MM.1S (cell line): ENCODE data around the gene KDM4B.

ENCODE experiments used
- EZH2 ChIP-seq: fragments of 300-600 bp; sonication (generic); optimal IDR thresholded peaks from 2 replicates; pipeline ENCODE3; 2017; ENCODE audit warnings: low read depth, mild to moderate bottlenecking, antibody characterized with exemption, low read length, mixed read lengths
- EZH2phosphoT487 ChIP-seq: fragments of 300-600 bp; sonication (generic); IDR thresholded peaks from 2 replicates; pipeline ENCODE4 v1.6.1; 2018; ENCODE audit warnings: antibody characterized with exemption, low read length
- TF ChIP-seq, protein P1 (sequence below): fragments of 300-600 bp; sonication (generic); IDR thresholded peaks from 2 replicates; pipeline ENCODE4 v1.5.1; 2016; ENCODE audit warnings: antibody characterized with exemption, low read length, mixed read lengths

DNA sequence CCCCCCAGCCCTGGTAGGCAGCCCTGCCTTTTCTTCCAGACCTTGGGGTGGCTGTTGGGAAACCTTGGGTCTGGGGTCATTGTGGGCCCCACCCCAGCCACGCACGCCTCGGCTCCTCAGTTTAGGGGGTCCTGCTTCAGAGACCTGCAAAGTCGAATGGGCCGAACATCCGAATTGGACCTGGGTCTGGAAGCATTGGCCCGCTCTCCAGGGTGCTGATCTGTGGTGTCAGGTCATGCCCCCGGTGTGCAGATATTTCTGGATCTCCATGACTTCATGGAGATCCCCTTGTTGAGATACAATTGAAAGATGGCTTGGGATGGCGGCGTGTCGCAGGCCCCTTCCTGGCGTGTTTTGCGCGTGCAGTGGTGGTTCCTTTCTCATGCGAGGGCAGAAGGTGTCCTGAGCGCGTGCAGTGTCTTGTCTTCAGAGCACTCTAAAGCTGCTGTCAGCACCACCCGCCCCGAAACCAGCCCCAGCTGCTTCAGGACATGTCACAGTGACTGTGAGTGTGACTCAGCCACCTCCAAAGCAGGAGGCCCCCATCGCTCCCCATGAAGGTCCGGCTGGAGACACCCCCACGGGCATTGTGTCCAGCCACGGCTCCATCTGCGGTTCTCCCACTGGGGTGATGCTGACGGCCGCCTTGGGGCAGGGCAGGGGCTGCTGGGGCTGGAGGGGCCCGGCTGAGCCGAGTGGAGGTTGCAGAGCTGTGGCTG, 112.7 kb downstream of the KDM4B start:
- TF ChIP-seq, protein P1, sequence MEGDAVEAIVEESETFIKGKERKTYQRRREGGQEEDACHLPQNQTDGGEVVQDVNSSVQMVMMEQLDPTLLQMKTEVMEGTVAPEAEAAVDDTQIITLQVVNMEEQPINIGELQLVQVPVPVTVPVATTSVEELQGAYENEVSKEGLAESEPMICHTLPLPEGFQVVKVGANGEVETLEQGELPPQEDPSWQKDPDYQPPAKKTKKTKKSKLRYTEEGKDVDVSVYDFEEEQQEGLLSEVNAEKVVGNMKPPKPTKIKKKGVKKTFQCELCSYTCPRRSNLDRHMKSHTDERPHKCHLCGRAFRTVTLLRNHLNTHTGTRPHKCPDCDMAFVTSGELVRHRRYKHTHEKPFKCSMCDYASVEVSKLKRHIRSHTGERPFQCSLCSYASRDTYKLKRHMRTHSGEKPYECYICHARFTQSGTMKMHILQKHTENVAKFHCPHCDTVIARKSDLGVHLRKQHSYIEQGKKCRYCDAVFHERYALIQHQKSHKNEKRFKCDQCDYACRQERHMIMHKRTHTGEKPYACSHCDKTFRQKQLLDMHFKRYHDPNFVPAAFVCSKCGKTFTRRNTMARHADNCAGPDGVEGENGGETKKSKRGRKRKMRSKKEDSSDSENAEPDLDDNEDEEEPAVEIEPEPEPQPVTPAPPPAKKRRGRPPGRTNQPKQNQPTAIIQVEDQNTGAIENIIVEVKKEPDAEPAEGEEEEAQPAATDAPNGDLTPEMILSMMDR: no peak
- no peak for TF ChIP-seq EZH2
- TF ChIP-seq EZH2phosphoT487: no peak
